HG03575 (cell line): ENCODE data around the gene USP17L13.
"Not testable (repeated sequence)": the region's sequence is repeated elsewhere in the genome, so short reads cannot be mapped to it uniquely, and the experiment has no call there.

Experiments
- ATAC-seq: cut with Tn5 transposase; IDR thresholded peaks from one replicate; pipeline ENCODE4 v1.9.1; 2021; ENCODE audit not compliant: unreplicated experiment, insufficient number of reproducible peaks, low FRiP score; ENCODE audit errors: extremely low read depth

USP17L13 gene

GRCh38 chr4:9224596-9224995, at the start of gene USP17L13:
Gene USP17L13, plus strand, starts transcription at chr4:9224896. Its CDS starts 0 bp downstream, at chr4:9224896.
- ATAC-seq, result not testable (repeated sequence)

GRCh38 chr4:9210357-9210756, 14.3 kb upstream of the USP17L13 start, which contains the start of gene USP17L10:
Gene USP17L10, plus strand, starts transcription at chr4:9210657. Its CDS starts 0 bp downstream, at chr4:9210657.
- ATAC-seq, result not testable (repeated sequence)

- ATAC-seq, result not testable (repeated sequence)
Measured at GRCh38 chr4:9214701-9215100, 10.0 kb upstream of the USP17L13 start.

- not testable (repeated sequence) for ATAC-seq
Measured at GRCh38 chr4:9215105-9215504, 9.6 kb upstream of the USP17L13 start, which contains the start of gene USP17L11. Gene USP17L11, plus strand, starts transcription at chr4:9215405. Its CDS starts 0 bp downstream, at chr4:9215405.

- ATAC-seq, result not testable (repeated sequence)
Measured at GRCh38 chr4:9219852-9220251, 4.8 kb upstream of the USP17L13 start, which contains the start of gene USP17L12. Gene USP17L12, plus strand, starts transcription at chr4:9220152. Its CDS starts 0 bp downstream, at chr4:9220152.

- ATAC-seq, result not testable (repeated sequence)
Measured at GRCh38 chr4:9230249-9230648, 5.6 kb downstream of the USP17L13 start.

- ATAC-seq, result not testable (repeated sequence)
Measured at GRCh38 chr4:9234085-9234484, 9.4 kb downstream of the USP17L13 start, which contains the start of gene USP17L15. Gene USP17L15, plus strand, starts transcription at chr4:9234385. Its CDS starts 0 bp downstream, at chr4:9234385.

GRCh38 chr4:9238461-9238860, 13.8 kb downstream of the USP17L13 start:
- not testable (repeated sequence) for ATAC-seq

- not testable (repeated sequence) for ATAC-seq
Measured at GRCh38 chr4:9243579-9243978, 18.9 kb downstream of the USP17L13 start, which contains the start of gene USP17L17. Gene USP17L17, plus strand, starts transcription at chr4:9243879. Its CDS starts 0 bp downstream, at chr4:9243879.

GRCh38 chr4:9247953-9248680, 23.4 kb downstream of the USP17L13 start, which contains the start of gene USP17L18:
Gene USP17L18, plus strand, starts transcription at chr4:9248630. Its CDS starts 0 bp downstream, at chr4:9248630.
- ATAC-seq, result not testable (repeated sequence)

GRCh38 chr4:9253078-9253477, 28.4 kb downstream of the USP17L13 start, which contains the start of gene USP17L19:
Gene USP17L19, plus strand, starts transcription at chr4:9253378. Its CDS starts 0 bp downstream, at chr4:9253378.
- ATAC-seq, result not testable (repeated sequence)

GRCh38 chr4:9257824-9258223, 33.1 kb downstream of the USP17L13 start, which contains the start of gene USP17L20:
Gene USP17L20, plus strand, starts transcription at chr4:9258124. Its CDS starts 0 bp downstream, at chr4:9258124.
- ATAC-seq, result not testable (repeated sequence)

GRCh38 chr4:9262572-9262971, 37.9 kb downstream of the USP17L13 start, which contains the start of gene USP17L21:
Gene USP17L21, plus strand, starts transcription at chr4:9262872. Its CDS starts 0 bp downstream, at chr4:9262872.
- ATAC-seq, result not testable (repeated sequence)

- ATAC-seq, result not testable (repeated sequence)
Measured at GRCh38 chr4:9267319-9267718, 42.6 kb downstream of the USP17L13 start, which contains the start of gene USP17L22. Gene USP17L22, plus strand, starts transcription at chr4:9267619. Its CDS starts 0 bp downstream, at chr4:9267619.

GRCh38 chr4:9271719-9272118, 47.0 kb downstream of the USP17L13 start:
- not testable (repeated sequence) for ATAC-seq
